PC-9 (cell line): ENCODE data around the gene ARID4B. TPM values are rescaled to one million over a fixed set of nuclear protein-coding genes. Genes with fewer than 3 reads are reported as not detected.

Experiments
- BruUV-seq: library from RNA; stranded (reverse); fragments of 400-500 nt; replicated peaks from 2 replicates; lab custom pipeline; 2021; lab: Mats Ljungman, UMichigan
- CTCF ChIA-PET: fragments of 300-600 bp; sonication (Branson Sonifier 250); formaldehyde crosslinking; loops from one replicate; lab custom pipeline; 2022; ENCODE audit warnings: antibody characterized with exemption; lab: Charles Lee
- POLR2A ChIA-PET: fragments of 300-600 bp; sonication (Branson Sonifier 250); formaldehyde crosslinking; loops from one replicate; lab custom pipeline; 2022; ENCODE audit warnings: antibody characterized with exemption; ENCODE audit not compliant: unreplicated experiment; lab: Charles Lee
- DNase-seq, 2 experiments: peaks; one replicate each; pipeline versions ENCODE4 v3.0.0 to v3.0.0-alpha.2; 2015 to 2022; ENCODE audit warnings: mixed read lengths in 1 of 2
- H2AFZ ChIP-seq: fragments of 200-600 bp; sonication (generic); 2 replicates; pipeline ENCODE4 v1.8.1; 2017; ENCODE audit warnings: antibody characterized with exemption
- H3F3A ChIP-seq: fragments of 200-600 bp; sonication (generic); 2 replicates; pipeline ENCODE4 v1.8.1; 2017; ENCODE audit warnings: antibody characterized with exemption, mild to moderate bottlenecking, low read depth; ENCODE audit not compliant: insufficient read depth
- H3K27ac ChIP-seq: fragments of 200-600 bp; sonication (generic); 2 replicates; pipeline ENCODE4 v1.6.1; 2016; ENCODE audit warnings: mixed run types
- H3K27me3 ChIP-seq: fragments of 200-600 bp; sonication (generic); 2 replicates; pipeline ENCODE4 v1.6.1; 2016; ENCODE audit warnings: low read depth, mixed run types; ENCODE audit not compliant: insufficient read depth
- H3K36me3 ChIP-seq: fragments of 200-600 bp; sonication (generic); 2 replicates; pipeline ENCODE4 v1.6.1; 2016; ENCODE audit warnings: low read depth, mixed run types
- H3K4me1 ChIP-seq: fragments of 200-600 bp; sonication (generic); replicated peaks from 2 replicates; pipeline ENCODE4 v1.6.1; 2016; ENCODE audit warnings: mixed run types; ENCODE audit not compliant: insufficient read depth
- H3K4me2 ChIP-seq: fragments of 200-600 bp; sonication (generic); 2 replicates; pipeline ENCODE4 v1.6.1; 2017; ENCODE audit warnings: mixed run types
- H3K4me3 ChIP-seq: fragments of 200-600 bp; sonication (generic); 2 replicates; pipeline ENCODE4 v1.6.1; 2016; ENCODE audit warnings: mixed run types
- H3K79me2 ChIP-seq: fragments of 200-600 bp; sonication (generic); 2 replicates; pipeline ENCODE4 v1.6.1; 2017; ENCODE audit warnings: low read depth, mixed run types
- H3K9me2 ChIP-seq: fragments of 200-600 bp; sonication (generic); 2 replicates; pipeline ENCODE4 v1.8.1; 2017; ENCODE audit warnings: mild to moderate bottlenecking; ENCODE audit not compliant: insufficient read depth
- H3K9me3 ChIP-seq: fragments of 200-600 bp; sonication (generic); 2 replicates; pipeline ENCODE4 v1.8.1; 2016; ENCODE audit warnings: low read depth; ENCODE audit not compliant: insufficient read depth
- H4K20me1 ChIP-seq: fragments of 200-600 bp; sonication (generic); 2 replicates; pipeline ENCODE4 v1.8.1; 2017; ENCODE audit not compliant: insufficient read depth
- CTCF ChIP-seq: fragments of 200-600 bp; sonication (generic); conservative IDR thresholded peaks from 2 replicates; pipeline ENCODE4 v1.6.1; 2017; ENCODE audit warnings: mixed run types, antibody characterized with exemption, mild to moderate bottlenecking, moderate library complexity
- EZH2 ChIP-seq: fragments of 200-600 bp; sonication (generic); IDR thresholded peaks from 2 replicates; pipeline ENCODE4 v1.8.0; 2017; ENCODE audit warnings: antibody characterized with exemption, low read depth
- intact Hi-C: fragments of 100-400 bp; cut with micrococcal nuclease; formaldehyde crosslinking; loops from one replicate; pipeline ENCODE4 v1.10.0; 2022; ENCODE audit not compliant: unreplicated experiment
- total RNA-seq: library from RNA; stranded (reverse); gene quantifications from 2 replicates; pipeline ENCODE4 v1.2.3, GENCODE V29; 2021

Gene ARID4B
- total RNA-seq, 1 experiment from 2014 or later: 47.1 TPM

DNA sequence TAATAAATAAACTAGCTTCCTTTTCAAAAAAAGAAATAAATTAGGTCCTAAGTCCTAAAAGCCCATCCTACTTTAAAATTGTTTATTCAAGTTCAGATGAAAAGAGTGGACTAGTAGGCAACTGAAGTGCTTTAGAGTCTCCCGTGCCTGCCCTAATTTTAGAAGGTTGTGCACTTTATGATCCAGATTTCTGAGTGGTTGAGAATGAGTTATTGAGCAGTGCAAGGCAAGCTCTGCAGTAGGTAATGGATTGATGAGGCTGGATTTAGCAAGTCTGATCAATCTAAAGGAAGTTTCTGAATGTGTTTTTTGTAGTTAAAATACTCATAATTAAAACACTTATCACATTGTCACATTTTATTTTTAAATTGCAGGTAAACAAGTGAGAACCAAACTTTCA, 13.4 kb upstream of the ARID4B start:
- intact Hi-C loops: no loop called here
- Histone ChIP-seq H2AFZ (no peak overlapping the region), H3K79me2 (no peaks in the 10 kb centered on the region), H3K4me1 (no peaks in the 10 kb centered on the region), H3K27me3 (no peaks in the 10 kb centered on the region), H3K27ac (no peak overlapping the region), H3K36me3 (peaks cover 28% of the 10 kb centered on the region), H3K9me3 (no peaks in the 10 kb centered on the region), H4K20me1 (no peaks in the 10 kb centered on the region), H3K4me2 (no peak overlapping the region), H3F3A (0 out of 2 replicates have a peak, but pooled peaks cover 3% of the 10 kb centered on the region), H3K9me2 (no peaks in the 10 kb centered on the region), H3K4me3 (no peak overlapping the region)
- BruUV-seq: no TSS peak
- POLR2A ChIA-PET: no interaction called here
- TF ChIP-seq CTCF (no peak), EZH2 (no peak)
- CTCF ChIA-PET: interaction anchor here (0.6 kb wide), 1 partner anchor 16 kb away, joined by 3 read pairs; no protein-coding TSS in a partner anchor
- no peak for DNase-seq

GRCh38 chr1:235339746-235340145, 11.8 kb upstream of the ARID4B start:
- Histone ChIP-seq H3K9me3 (no peaks in the 10 kb centered on the region), H3K4me2 (no peak overlapping the region), H3K4me3 (no peak overlapping the region), H3K4me1 (no peaks in the 10 kb centered on the region), H3K36me3 (peaks cover 41% of the 10 kb centered on the region), H4K20me1 (no peaks in the 10 kb centered on the region), H3K27me3 (no peaks in the 10 kb centered on the region), H3K27ac (no peak overlapping the region), H3K79me2 (peaks cover 13% of the 10 kb centered on the region), H3F3A (peaks cover 3% of the 10 kb centered on the region; the same call in 1 of the 2 replicates), H3K9me2 (no peaks in the 10 kb centered on the region), H2AFZ (no peak overlapping the region)
- POLR2A ChIA-PET: no interaction called here
- CTCF ChIA-PET: no interaction called here
- no peak for TF ChIP-seq EZH2
- TF ChIP-seq CTCF: no peak
- intact Hi-C loops: no loop called here
- BruUV-seq: no TSS peak
- no peak for DNase-seq

DNA sequence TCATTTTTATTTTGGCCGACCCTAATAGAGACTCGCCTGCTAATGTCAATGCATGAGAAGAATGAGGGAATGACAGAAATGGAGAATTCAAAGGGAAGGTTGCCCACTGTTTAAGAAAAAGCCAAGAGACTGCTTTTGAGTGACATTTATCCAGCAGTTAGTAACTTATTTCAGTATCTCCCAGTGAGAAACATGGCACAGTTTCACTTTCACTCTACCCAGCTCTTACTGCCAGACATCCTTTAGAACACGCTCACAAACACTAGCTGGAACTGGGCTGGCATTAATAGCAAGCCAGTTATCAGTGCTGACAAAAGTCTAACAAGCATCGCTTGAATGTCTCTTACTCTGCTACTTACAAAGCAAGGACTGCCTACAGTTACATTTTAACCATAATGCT, 8.9 kb upstream of the ARID4B start:
- no peak overlapping the region for H2AFZ ChIP-seq
- no peak for DNase-seq
- peaks cover 6% of the 10 kb centered on the region; the same call in 1 of the 2 replicates for H4K20me1 ChIP-seq
- no peaks in the 10 kb centered on the region for H3K9me3 ChIP-seq
- peaks cover 34% of the 10 kb centered on the region for H3K36me3 ChIP-seq
- no peak overlapping the region for H3K4me3 ChIP-seq
- ChIA-PET CTCF (no interaction called here), POLR2A (no interaction called here)
- no TSS peak for BruUV-seq
- peaks cover 42% of the 10 kb centered on the region for H3K79me2 ChIP-seq
- H3F3A ChIP-seq: peaks cover 3% of the 10 kb centered on the region; the same call in 1 of the 2 replicates
- H3K4me2 ChIP-seq: no peak overlapping the region
- intact Hi-C loops: no loop called here
- peaks cover 7% of the 10 kb centered on the region for H3K4me1 ChIP-seq
- H3K27me3 ChIP-seq: no peaks in the 10 kb centered on the region
- H3K27ac ChIP-seq: no peak overlapping the region
- TF ChIP-seq CTCF (no peak), EZH2 (no peak)
- peaks cover 5% of the 10 kb centered on the region; the same call in 1 of the 2 replicates for H3K9me2 ChIP-seq
